ENCODE measurements around the gene MYADM.

The MYADM gene

GRCh38 chr19:53892301-53892980, 24.8 kb downstream of the MYADM start:
- no peak for DNase-seq

DNA sequence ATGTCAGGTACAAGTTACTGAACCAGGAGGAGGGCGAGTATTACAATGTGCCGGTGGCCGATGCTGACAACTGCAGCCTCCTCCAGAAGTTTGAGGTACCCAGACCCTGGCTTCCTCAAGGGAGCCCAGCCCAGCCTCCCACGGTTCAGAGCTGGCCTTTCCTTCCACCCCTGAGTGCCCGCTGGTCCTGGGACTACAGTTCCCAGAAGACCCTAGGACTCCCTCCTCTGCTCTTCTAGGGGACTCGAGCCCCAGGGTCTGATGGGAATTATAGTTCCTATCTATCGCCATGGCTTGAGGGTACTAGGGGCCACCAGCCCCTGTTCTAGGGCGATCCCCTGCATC, 25.3 kb downstream of the MYADM start:
- DNase-seq = no peak

DNA sequence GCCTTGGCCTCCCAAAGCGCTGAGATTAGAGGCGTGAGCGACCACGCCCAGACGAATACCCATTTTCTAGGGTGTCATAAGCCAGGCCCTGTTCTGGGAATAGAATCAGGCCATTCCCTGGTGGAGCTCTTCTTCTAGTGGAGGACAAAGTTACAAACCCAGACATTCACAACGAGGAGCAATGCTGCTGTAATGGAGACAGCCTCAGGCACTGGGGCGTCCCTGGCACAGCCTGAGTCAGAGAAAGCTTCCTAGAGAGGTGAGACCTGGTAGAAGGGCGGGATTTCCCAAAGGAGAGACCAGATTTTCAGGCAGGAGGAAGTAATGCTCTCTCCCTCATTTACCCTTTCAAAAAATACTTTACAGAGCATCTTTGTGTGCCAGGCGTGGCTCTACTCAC, 27.0 kb downstream of the MYADM start:
- DNase-seq = no peak

GRCh38 chr19:53896682-53897081, 29.0 kb downstream of the MYADM start:
- no peak for DNase-seq

DNA sequence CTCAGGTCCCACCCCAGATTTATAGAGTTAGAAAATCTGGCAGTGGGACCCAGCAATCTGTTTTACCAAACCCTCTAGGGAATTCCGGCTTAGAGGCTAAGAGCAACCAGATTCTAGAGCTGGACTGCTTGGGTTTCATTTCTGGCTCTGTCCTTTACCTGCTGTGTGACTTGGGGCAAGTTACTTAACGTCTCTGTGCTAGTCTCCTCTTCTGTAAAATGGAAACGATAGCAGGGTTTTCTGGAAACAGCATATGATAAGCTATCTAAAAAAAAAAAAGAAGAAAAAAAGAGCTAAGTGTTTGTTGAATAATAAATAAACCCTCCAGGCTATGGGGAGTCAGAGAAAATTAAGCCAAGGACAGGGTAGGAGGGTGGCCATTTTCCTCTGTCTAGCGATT, 29.8 kb downstream of the MYADM start:
- no peak for DNase-seq

DNA sequence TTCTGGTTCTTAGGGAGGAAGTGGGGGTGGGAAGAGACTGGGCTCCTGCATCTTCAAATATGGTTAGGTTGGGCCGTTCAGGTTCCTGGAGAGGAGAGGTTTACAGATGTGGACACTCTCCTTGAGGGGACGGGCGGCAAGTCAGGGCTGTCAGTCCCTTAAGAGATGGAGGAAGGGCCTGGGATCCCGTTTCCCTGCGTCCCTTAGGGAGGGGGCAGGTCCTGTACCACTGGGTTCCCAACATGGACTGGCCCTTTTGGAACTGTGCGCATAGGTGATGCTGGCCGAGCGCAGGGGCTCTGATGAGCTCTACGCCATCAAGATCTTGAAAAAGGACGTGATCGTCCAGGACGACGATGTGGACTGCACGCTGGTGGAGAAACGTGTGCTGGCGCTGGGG, 30.5 kb downstream of the MYADM start:
- no peak for DNase-seq

DNA sequence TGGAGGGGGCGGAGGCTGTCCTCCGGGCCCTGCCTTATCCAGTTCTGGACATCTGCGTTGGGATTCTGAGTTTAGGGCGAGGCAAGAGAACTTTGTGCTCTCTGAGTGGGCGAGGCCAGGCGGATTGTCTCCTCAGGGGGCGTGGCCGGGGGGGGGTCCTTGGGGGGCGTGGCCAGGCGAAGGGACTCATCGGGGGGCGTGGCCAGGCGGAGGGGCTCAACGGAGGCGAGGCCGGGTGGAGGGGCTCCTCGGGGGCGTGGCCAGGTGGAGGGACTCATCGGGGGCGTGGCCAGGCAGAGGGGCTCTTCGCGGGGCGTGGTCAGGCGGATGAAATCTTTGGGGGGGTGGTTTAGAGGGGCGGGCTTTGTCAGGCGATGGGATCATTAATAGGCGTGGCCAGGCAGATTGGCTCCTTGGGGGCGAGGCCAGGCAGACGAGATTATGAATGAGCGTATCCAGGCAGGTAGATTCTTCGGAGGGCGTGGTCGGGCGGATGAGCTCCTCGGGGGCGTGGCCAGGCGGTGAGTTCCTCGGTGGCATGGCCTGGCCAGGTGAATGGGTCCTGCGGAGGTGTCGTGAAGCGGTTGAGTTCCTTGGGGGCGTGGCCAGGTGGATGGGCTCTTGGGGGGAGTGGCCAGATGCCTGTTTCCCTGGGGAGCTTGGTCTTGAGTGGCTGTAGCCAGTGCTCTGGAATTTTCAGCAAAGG, 31.1 kb downstream of the MYADM start:
- no peak for DNase-seq

DNA sequence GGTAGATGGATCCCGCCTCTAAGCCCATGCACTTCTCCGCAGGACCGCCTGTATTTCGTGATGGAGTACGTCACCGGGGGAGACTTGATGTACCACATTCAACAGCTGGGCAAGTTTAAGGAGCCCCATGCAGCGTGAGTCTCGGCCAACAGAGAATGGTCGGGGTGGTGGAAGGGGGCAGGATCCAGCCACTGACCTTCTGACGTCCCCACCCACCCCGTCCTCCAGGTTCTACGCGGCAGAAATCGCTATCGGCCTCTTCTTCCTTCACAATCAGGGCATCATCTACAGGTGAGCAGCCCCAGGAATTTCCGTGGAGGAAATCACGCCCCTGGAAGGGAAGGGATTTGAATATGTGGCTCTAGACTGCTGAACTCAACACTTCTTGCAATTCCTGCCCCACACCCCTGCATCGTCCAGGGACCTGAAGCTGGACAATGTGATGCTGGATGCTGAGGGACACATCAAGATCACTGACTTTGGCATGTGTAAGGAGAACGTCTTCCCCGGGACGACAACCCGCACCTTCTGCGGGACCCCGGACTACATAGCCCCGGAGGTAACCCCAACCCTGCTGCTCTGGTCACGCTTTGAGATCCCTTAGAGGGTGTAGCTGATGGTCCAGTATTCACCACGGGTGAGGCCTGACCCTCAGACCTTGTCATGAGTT, 32.6 kb downstream of the MYADM start:
- DNase-seq = no peak

- DNase-seq = no peak
Observed at GRCh38 chr19:53903055-53903680, 35.5 kb downstream of the MYADM start.

DNA sequence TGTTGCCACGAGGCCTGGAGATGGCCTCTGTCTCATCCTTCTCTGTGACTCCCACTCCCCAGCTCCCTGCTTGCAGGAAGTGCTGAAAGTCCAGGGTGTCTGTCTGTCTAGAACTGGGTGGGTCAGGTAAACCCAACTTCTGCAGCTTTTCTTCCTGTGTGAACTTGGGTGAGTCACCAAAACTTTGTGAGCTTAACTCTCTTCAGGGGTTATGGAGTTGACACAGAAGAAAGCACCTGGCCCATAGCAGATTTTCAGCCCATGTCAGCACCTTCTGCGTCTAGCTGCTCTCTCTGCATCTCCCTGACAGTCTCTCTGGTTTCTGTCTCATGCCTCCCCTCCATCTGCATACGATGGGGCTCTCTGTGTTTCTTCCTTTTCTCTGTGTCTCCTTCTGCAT, 37.2 kb downstream of the MYADM start:
- DNase-seq = no peak

DNA sequence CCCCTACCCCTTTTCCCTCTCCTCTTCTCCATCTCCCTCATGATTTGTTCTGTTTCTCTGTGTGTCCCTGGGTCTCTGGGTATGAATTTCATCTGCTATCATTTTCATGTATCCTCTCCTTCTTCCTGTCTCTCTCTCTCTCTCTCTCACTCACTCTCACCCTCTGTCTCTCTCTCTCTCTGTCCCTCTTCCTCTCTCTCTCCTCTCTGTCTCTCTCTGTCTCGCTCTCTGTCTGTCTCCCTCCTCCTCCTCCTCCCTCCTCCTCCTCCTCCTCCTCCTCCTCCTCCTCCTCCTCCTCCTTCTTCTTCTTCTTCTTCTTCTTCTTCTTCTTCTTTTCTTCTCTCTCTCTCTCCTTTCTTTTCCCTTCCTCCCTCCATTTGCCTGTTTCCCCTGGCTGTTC, 38.1 kb downstream of the MYADM start:
- DNase-seq = no peak

DNA sequence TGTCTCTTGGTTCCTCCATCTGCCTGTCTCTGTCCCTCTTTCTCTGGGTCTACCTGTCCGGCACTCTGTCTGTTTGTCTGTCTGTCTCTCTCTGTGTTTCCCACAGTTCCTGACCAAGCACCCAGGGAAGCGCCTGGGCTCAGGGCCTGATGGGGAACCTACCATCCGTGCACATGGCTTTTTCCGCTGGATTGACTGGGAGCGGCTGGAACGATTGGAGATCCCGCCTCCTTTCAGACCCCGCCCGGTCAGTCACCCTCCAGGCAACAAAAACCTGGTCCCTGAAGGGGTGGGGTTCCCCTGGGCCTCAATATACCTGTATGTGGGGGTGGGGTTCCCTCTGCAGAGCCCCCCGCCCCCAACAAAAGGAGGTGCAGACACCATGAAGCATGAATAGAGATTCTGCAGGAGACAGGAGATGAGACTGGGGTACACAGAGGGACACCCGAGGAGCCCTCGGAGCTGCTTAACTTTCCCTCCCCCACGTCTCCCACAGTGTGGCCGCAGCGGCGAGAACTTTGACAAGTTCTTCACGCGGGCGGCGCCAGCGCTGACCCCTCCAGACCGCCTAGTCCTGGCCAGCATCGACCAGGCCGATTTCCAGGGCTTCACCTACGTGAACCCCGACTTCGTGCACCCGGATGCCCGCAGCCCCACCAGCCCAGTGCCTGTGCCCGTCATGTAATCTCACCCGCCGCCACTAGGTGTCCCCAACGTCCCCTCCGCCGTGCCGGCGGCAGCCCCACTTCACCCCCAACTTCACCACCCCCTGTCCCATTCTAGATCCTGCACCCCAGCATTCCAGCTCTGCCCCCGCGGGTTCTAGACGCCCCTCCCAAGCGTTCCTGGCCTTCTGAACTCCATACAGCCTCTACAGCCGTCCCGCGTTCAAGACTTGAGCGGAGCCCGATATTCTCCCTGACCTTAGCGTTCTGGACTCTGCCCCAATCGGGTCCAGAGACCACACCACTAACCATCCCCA, 38.8 kb downstream of the MYADM start:
- DNase-seq = no peak

DNA sequence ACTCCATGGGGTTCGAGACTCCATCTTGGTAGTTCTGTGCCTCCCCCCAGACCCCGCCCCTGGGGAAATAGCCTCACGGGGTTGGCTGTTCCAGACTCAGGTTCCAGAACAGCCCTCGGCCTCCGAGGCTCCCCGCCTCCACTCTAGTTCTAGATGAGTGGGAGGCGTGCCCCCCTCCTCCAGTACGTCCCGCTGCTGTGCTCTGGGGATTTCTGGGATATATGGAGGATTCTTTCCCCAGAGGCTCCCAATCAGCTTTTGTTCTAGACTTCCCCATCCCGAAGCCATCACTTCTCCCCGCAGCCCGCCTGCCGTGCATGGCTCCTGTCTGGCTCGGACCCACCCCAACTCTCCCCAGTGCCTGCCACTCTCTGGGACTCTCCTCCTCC, 39.5 kb downstream of the MYADM start:
- DNase-seq = no peak

- DNase-seq = no peak
Observed at GRCh38 chr19:53907690-53908089, 40.0 kb downstream of the MYADM start.

DNA sequence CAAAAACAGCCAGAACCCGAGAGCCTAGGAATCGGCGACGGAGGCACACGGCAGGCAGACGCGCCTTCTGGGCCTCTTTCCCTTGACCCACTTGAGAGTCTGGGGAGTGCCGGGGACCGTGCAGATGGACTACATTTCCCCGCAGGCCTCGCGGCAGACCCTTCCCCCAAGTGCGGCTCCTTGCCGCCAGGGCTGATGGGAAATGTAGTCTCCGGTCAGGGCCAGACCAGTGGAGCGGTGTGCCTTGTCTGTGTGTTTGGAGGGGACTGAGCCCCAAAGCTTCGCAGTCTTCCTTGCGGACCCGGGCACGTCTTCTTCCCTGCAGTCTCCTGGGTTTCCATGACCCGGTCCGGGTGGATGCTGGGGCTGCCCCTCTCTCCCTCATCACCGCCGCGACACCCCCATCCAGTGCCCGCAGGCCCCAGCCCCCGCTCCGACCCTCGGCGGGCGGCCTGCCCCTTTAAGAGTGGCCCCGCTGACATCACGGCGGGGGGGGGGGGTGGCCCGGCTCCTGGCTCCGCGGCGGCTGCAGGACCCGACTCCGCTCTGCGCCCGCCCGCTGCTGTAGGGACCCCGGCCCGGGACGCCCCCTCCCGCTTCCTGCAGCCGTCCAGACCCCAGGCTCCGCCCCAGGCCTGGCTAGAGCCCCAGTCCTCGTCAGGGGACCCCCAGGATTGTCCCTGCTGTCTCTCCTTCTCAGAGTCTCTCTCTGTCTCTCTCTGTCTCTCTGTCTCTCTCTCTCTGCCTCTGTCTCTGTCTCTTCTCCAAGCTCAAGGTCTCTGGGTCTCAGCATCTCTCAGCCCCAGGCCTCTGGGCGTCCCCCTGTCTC, 40.6 kb downstream of the MYADM start:
- peak; percentile 23 for DNase-seq

DNA sequence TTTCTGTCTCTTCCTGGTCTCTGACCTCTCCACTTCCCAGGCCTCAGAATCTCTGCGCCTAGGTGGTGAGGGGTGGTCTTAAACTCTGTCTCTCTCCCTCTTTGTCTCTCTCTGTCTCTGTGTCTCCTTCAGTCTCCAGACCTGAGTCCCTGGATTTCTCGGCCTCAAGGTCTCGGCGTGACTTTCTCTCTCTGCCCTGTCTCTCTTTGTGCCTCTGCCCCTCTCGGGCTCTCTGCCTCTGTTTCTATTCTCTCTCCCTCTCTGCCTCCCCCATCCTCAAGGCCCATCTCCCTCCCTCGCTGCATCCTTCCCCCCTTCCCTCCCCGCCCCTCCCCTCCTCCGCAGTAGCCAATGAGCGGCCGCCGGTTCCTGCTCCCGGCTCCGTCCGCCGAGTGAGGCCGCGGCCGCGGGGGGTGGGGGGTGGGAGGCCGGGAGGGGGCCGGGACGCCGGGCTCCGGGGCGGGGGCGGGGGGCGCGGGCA, 41.3 kb downstream of the MYADM start, which contains the start of gene CACNG7:
TSS of gene CACNG7 (plus strand) at position 344 of the 481 bp plus-strand sequence. CDS start 3,554 bp downstream, outside the sequence.
- DNase-seq = no peak

GRCh38 chr19:53909471-53910169, 41.9 kb downstream of the MYADM start:
- DNase-seq = no peak

- no peak for DNase-seq
Observed at GRCh38 chr19:53910170-53910518, 42.5 kb downstream of the MYADM start.

DNA sequence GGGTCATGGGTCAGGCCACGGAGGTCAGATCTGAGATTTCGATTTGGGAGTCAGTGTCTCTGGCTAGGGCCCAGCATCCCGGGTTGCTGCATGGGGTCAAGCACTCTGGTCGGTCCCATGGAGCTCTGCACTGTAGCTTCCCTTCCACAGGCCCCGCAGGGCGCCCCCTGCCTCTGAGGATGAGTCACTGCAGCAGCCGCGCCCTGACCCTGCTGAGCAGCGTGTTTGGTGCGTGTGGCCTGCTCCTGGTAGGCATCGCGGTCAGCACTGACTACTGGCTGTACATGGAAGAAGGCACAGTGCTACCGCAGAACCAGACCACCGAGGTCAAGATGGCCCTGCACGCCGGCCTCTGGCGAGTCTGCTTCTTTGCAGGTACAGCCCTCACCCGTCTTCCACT, 45.0 kb downstream of the MYADM start:
- DNase-seq = no peak

DNA sequence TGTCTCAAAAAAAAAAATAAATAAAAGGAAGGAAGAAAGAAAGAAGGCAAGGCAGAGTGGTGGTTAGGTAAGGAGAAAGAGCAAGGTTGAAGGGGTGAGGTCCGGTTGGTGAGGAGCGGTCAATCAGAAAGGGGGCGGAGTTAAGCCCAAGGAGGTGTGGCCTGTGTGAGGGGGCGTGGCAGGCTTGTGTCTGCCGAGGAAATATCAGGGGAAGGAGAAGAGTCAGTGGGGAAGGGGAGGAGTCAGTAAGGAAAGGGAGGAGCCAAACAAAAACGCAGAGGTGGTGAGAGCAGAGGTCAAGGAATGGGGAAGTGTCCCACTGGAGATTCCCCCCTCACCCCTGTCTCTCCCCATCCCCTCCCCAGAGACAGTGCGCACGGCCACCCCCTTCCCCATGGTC, 47.3 kb downstream of the MYADM start:
- no peak for DNase-seq

GRCh38 chr19:53916004-53916403, 48.3 kb downstream of the MYADM start:
- DNase-seq = no peak

Measured in DMS79 (cell line).